ENCODE results near the gene CCN2. TPM values are rescaled to one million over a fixed set of nuclear protein-coding genes. Genes with fewer than 3 reads are reported as not detected.

CCN2 gene
- total RNA-seq, 2 experiments from 2014 or later, result not detected

- ATAC-seq (no peak), DNase-seq (no peak)
- Mint-ChIP-seq H3K27me3 (peaks cover 55% of the 10 kb centered on the region), H3K36me3 (no peaks in the 10 kb centered on the region), H3K27ac (no peak overlapping the region), H3K4me3 (no peak overlapping the region), H3K9me3 (ENCODE audit: low read depth) (no peaks in the 10 kb centered on the region), H3K4me1 (peaks cover 7% of the 10 kb centered on the region)
- CTCF ChIA-PET, result no interaction called here
Measured at GRCh38 chr6:131955192-131955591, 4.0 kb upstream of the CCN2 start.

- DNase-seq (no peak), ATAC-seq (no peak)
- Mint-ChIP-seq H3K27me3 (peaks cover 59% of the 10 kb centered on the region), H3K4me1 (peaks cover 11% of the 10 kb centered on the region), H3K4me3 (no peak overlapping the region), H3K27ac (no peak overlapping the region), H3K36me3 (no peaks in the 10 kb centered on the region), H3K9me3 (ENCODE audit: low read depth) (no peaks in the 10 kb centered on the region)
- CTCF ChIA-PET, result no interaction called here
Measured at GRCh38 chr6:131954775-131955107, 3.6 kb upstream of the CCN2 start.

GRCh38 chr6:131954059-131954774 lies 3.0 kb upstream of the CCN2 start:
- Mint-ChIP-seq H3K4me1 (peaks cover 11% of the 10 kb centered on the region), H3K9me3 (ENCODE audit: low read depth) (no peaks in the 10 kb centered on the region), H3K36me3 (no peaks in the 10 kb centered on the region), H3K4me3 (no peak overlapping the region), H3K27ac (no peak overlapping the region), H3K27me3 (peaks cover 64% of the 10 kb centered on the region)
- ATAC-seq (no peak), DNase-seq (no peak)
- CTCF ChIA-PET, result no interaction called here

- CTCF ChIA-PET, result no interaction called here
- H3K9me3 Mint-ChIP-seq (ENCODE audit: low read depth), result no peaks in the 10 kb centered on the region
- ATAC-seq (no peak), DNase-seq (no peak)
- no peak overlapping the region for H3K27ac Mint-ChIP-seq
- H3K4me3 Mint-ChIP-seq, result no peak overlapping the region
- peaks cover 11% of the 10 kb centered on the region for H3K4me1 Mint-ChIP-seq
- no peaks in the 10 kb centered on the region for H3K36me3 Mint-ChIP-seq
- H3K27me3 Mint-ChIP-seq, result peaks cover 73% of the 10 kb centered on the region
Measured at GRCh38 chr6:131952886-131953509, 1.8 kb upstream of the CCN2 start.

GRCh38 chr6:131951576-131952230 lies 531 bp upstream of the CCN2 start:
- no peaks in the 10 kb centered on the region for H3K36me3 Mint-ChIP-seq
- DNase-seq, result no peak
- CTCF ChIA-PET, result no interaction called here
- no peak overlapping the region for H3K4me3 Mint-ChIP-seq
- no peak for ATAC-seq
- H3K27me3 Mint-ChIP-seq, result peaks cover 72% of the 10 kb centered on the region
- H3K4me1 Mint-ChIP-seq, result peaks cover 11% of the 10 kb centered on the region
- H3K9me3 Mint-ChIP-seq (ENCODE audit: low read depth), result no peaks in the 10 kb centered on the region
- no peak overlapping the region for H3K27ac Mint-ChIP-seq

GRCh38 chr6:131949909-131950766 lies 1.0 kb downstream of the CCN2 start:
- Mint-ChIP-seq H3K27me3 (peaks cover 77% of the 10 kb centered on the region), H3K4me1 (peaks cover 11% of the 10 kb centered on the region), H3K4me3 (peak overlapping the region; percentile 54), H3K36me3 (no peaks in the 10 kb centered on the region), H3K27ac (no peak overlapping the region), H3K9me3 (ENCODE audit: low read depth) (no peaks in the 10 kb centered on the region)
- DNase-seq, result no peak
- CTCF ChIA-PET, result interaction anchor here (1.2 to 1.5 kb wide), 2 partner anchors 13 to 35 kb away, joined by 3 read pairs; no protein-coding TSS in a partner anchor
- peak; percentile 47 for ATAC-seq

- no peaks in the 10 kb centered on the region for H3K9me3 Mint-ChIP-seq (ENCODE audit: low read depth)
- peaks cover 73% of the 10 kb centered on the region for H3K27me3 Mint-ChIP-seq
- no peak for ATAC-seq
- CTCF ChIA-PET, result interaction anchor here (1.1 kb wide), 1 partner anchor 26 kb away, joined by 3 read pairs; no protein-coding TSS in a partner anchor
- no peak overlapping the region for H3K27ac Mint-ChIP-seq
- no peak overlapping the region for H3K4me3 Mint-ChIP-seq
- H3K4me1 Mint-ChIP-seq, result peaks cover 11% of the 10 kb centered on the region
- H3K36me3 Mint-ChIP-seq, result no peaks in the 10 kb centered on the region
- DNase-seq, result no peak
Measured at GRCh38 chr6:131949620-131949908, 1.6 kb downstream of the CCN2 start.

- no peaks in the 10 kb centered on the region for H3K9me3 Mint-ChIP-seq (ENCODE audit: low read depth)
- no peak overlapping the region for H3K4me3 Mint-ChIP-seq
- DNase-seq, result no peak
- H3K4me1 Mint-ChIP-seq, result peaks cover 11% of the 10 kb centered on the region
- H3K27me3 Mint-ChIP-seq, result peaks cover 67% of the 10 kb centered on the region
- H3K36me3 Mint-ChIP-seq, result no peaks in the 10 kb centered on the region
- ATAC-seq, result no peak
- no peak overlapping the region for H3K27ac Mint-ChIP-seq
- CTCF ChIA-PET, result interaction anchor here (1.1 kb wide), 1 partner anchor 25 kb away, joined by 3 read pairs; no protein-coding TSS in a partner anchor
Measured at GRCh38 chr6:131948692-131949619, 2.2 kb downstream of the CCN2 start.

GRCh38 chr6:131947986-131948661 lies 3.0 kb downstream of the CCN2 start:
- DNase-seq, result no peak
- Mint-ChIP-seq H3K9me3 (ENCODE audit: low read depth) (no peaks in the 10 kb centered on the region), H3K27me3 (peaks cover 64% of the 10 kb centered on the region), H3K4me3 (no peak overlapping the region), H3K27ac (no peak overlapping the region), H3K36me3 (no peaks in the 10 kb centered on the region), H3K4me1 (peaks cover 11% of the 10 kb centered on the region)
- CTCF ChIA-PET, result no interaction called here
- ATAC-seq, result no peak

- DNase-seq, result no peak
- no peaks in the 10 kb centered on the region for H3K36me3 Mint-ChIP-seq
- no peak overlapping the region for H3K4me3 Mint-ChIP-seq
- H3K4me1 Mint-ChIP-seq, result peaks cover 11% of the 10 kb centered on the region
- CTCF ChIA-PET, result no interaction called here
- H3K27me3 Mint-ChIP-seq, result peaks cover 56% of the 10 kb centered on the region
- no peaks in the 10 kb centered on the region for H3K9me3 Mint-ChIP-seq (ENCODE audit: low read depth)
- no peak for ATAC-seq
- no peak overlapping the region for H3K27ac Mint-ChIP-seq
Measured at GRCh38 chr6:131946992-131947955, 3.9 kb downstream of the CCN2 start.

- no peaks in the 10 kb centered on the region for H3K36me3 Mint-ChIP-seq
- H3K4me1 Mint-ChIP-seq, result peaks cover 10% of the 10 kb centered on the region
- CTCF ChIA-PET, result no interaction called here
- ATAC-seq, result no peak
- no peaks in the 10 kb centered on the region for H3K9me3 Mint-ChIP-seq (ENCODE audit: low read depth)
- peaks cover 48% of the 10 kb centered on the region for H3K27me3 Mint-ChIP-seq
- H3K4me3 Mint-ChIP-seq, result no peak overlapping the region
- no peak overlapping the region for H3K27ac Mint-ChIP-seq
- DNase-seq, result no peak
Measured at GRCh38 chr6:131946404-131946991, 4.7 kb downstream of the CCN2 start.
